DND-41 (cell line): ENCODE data around the gene ARHGAP26.

Experiments used
- EZH2 ChIP-seq: IDR thresholded peaks from 3 replicates; pipeline ENCODE4 v1.6.1; 2012; ENCODE audit warnings: borderline replicate concordance, low read depth, mild to moderate bottlenecking, moderate library complexity, low read length, inconsistent platforms; ENCODE audit not compliant: severe bottlenecking
- TF ChIP-seq, protein P1 (sequence below): IDR thresholded peaks from 2 replicates; pipeline ENCODE4 v1.5.1; 2012; ENCODE audit warnings: borderline replicate concordance, low read length, moderate library complexity, mild to moderate bottlenecking; ENCODE audit not compliant: poor library complexity, severe bottlenecking; ENCODE audit errors: extremely low read depth

DNA sequence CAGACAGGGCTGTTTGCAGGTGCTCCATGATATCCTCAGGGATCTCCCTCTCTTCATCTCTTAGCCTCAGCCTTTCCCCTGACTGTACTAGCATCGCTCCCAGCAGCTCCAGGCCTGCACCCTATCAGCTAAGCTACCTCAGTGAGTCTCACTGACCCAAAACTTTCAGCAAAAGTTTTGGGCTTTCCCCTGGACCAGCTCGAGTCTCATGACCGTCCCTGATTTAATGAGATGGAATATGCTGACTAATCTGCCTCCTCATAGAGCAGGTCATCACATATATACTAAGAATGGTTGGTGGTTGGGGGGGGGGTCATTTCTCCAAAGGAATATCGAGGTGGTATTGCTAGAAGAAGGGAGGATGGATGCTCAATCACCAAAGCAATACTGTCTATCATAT, 481.8 kb downstream of the ARHGAP26 start:
- no peak for TF ChIP-seq EZH2
- TF ChIP-seq, protein P1, sequence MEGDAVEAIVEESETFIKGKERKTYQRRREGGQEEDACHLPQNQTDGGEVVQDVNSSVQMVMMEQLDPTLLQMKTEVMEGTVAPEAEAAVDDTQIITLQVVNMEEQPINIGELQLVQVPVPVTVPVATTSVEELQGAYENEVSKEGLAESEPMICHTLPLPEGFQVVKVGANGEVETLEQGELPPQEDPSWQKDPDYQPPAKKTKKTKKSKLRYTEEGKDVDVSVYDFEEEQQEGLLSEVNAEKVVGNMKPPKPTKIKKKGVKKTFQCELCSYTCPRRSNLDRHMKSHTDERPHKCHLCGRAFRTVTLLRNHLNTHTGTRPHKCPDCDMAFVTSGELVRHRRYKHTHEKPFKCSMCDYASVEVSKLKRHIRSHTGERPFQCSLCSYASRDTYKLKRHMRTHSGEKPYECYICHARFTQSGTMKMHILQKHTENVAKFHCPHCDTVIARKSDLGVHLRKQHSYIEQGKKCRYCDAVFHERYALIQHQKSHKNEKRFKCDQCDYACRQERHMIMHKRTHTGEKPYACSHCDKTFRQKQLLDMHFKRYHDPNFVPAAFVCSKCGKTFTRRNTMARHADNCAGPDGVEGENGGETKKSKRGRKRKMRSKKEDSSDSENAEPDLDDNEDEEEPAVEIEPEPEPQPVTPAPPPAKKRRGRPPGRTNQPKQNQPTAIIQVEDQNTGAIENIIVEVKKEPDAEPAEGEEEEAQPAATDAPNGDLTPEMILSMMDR, result no peak
